Medulla oblongata (tissue), 1 donor: ENCODE data around the gene DNM3.

ENCODE experiments used
- DNase-seq: peaks from one replicate; pipeline ENCODE4 v3.0.0-alpha.2; 2015; ENCODE audit errors: extremely low spot score

DNM3 gene

DNA sequence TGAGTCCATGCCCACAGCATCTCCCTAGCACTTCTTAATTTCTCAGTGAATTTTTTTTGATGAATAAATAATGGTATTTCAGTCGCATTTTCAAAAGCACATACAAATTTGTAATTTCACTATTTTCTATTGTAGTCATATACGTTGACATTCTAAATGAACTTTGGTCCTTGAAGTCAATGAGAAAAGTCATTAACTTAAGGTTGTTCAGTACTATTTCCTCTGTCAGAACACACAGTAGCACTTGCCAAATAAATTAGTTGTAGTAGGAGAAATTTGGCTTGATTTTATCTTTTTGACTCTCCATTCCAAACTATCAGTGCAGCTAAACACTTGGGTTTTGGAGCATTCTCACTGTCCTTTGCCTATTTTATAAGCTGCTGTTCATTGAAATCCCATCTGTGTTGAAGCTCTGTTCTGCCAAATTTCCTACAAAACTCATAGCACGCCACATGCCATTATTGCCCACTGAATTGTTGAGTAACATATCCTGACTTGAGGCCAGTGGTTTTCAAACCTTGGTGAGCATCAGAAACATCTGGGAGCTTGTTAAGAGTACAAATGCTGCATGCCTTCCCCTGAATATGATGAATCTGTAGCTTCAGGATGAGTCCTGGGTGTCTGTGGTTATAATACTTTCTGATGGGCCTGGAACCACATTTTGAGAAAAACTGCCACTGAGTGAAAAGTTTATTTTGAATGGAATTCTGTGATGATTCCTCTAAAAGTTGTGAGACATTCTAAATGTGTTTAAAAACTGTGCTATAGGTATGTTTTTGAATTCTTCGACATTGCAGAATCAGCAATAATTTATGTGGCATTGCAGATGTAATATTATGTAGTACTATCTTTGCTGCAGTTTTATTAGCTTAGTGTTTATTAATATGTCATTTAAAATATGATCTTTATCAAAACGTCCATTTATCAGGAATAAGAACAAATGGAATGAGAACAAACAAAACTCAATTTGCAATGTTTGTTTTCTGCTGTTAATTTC, 78.9 kb downstream of the DNM3 start:
- DNase-seq: no peak

- DNase-seq: no peak
Measured at GRCh38 chr1:171922999-171923398, 81.7 kb downstream of the DNM3 start.

- DNase-seq: no peak
Measured at GRCh38 chr1:171929121-171929520, 87.8 kb downstream of the DNM3 start.

DNA sequence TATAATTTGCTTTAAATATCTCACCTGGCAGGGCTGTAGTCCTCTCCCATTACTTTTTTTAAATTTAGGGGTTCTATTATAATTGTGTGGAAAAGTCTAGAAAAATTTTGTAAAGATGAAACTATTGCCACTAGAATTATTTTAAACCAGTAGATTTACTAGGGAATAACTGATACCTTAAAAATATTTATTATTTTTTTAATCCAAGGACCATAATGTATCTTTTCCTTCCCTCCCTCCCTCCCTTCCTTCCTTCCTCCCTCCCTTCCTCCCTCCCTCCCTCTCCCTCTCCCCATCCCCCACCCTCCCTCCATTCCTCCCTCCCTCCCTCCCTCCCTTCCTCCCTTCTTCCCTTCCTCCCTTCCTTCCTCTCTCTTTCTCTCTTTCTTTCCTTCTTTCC, 90.5 kb downstream of the DNM3 start:
- DNase-seq: no peak

DNA sequence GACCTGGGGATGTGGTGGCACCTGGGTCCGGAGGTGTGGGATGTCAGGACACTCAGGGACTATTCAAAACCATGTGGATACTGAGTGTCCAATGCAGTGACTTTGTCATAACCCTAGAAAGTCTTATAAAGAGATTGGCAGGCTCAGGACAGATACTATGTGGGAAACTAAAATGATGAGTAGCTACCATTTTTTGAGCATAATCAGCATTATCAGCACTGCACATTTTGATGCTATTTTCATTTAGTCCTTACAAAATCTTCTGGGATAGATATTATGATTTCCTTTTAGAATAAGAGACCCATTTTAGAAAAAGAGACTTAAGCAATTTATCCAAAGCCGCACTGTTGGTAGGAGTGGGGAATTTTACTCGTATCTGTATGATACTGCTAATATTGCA, 93.4 kb downstream of the DNM3 start:
- DNase-seq: no peak

- DNase-seq: no peak
Measured at GRCh38 chr1:171935086-171935485, 93.8 kb downstream of the DNM3 start.

DNA sequence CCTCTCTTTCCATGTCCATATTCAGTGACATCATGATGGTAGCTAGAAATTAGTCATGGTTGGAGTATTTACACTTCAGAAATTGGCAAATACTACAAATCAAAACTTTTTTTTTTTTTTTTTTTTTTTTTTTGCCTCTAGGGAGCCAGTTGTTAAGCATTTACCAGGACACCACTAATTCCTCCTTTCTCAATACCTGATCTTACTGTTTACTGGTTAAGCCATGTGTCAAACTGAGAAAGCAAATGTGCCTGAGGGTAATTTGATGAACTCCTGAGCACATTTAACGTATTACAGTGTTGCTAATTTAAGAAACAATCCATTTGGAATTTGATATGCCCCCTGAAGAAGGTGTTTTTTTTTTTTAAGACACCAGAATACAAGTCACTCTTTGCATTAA, 94.4 kb downstream of the DNM3 start:
- no peak for DNase-seq

- DNase-seq: no peak
Measured at GRCh38 chr1:171937938-171938337, 96.6 kb downstream of the DNM3 start.

DNA sequence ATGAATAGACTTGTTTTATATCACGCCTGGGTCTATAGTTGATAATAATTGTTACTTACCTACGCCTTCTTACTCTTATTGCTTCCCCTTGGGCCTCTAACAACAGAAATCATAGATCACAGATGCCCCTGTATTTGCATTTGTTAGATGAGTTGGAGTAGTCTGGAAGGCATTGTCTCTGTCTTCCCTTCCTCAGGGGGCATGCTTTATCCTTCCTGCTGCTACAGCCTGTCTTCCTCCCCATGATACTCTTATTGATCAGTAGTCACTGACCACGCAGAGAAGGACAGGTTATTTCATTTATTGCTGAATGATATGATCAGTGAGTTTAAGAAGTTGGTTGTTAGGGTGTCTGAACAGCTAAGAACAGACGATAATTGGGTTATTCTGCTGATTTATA, 98.4 kb downstream of the DNM3 start:
- no peak for DNase-seq

DNA sequence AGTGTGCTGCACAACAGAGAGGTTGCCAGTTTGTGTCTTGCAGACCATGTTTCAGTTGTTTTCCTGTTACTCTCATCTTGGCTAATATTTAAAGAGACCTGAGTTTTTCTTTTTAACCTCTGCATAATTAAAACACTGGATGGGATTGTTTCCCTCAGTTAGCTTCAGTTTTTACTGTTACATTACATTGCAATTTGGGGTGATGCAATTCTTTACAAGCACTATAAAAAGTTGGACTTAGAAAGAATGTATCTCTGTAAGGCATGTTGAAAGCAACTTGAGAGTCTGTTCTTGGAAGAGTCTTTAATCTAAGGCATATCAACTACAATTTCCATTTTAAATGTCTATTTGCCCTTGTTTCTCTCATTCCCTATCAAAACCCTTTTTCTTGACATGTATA, 99.1 kb downstream of the DNM3 start:
- no peak for DNase-seq

DNA sequence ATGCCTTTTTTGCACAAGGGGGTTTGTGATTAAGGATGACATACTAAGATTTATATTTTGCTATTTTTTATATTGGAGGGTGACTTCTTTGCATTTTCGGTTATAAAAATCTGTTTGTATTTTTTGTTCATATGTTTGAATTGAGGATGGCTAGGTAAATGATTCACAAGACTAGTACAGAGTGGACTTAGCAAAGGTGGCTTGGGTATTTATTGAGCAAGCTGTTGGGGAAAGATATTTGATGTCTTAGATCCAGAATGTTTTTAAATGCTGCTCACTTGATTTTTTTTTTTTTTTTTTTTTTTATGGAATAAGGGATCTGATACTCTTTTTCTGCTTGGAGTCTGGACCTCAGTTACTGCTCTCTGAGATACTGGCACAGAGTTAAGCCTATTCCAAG, 100.6 kb downstream of the DNM3 start:
- DNase-seq: no peak

DNA sequence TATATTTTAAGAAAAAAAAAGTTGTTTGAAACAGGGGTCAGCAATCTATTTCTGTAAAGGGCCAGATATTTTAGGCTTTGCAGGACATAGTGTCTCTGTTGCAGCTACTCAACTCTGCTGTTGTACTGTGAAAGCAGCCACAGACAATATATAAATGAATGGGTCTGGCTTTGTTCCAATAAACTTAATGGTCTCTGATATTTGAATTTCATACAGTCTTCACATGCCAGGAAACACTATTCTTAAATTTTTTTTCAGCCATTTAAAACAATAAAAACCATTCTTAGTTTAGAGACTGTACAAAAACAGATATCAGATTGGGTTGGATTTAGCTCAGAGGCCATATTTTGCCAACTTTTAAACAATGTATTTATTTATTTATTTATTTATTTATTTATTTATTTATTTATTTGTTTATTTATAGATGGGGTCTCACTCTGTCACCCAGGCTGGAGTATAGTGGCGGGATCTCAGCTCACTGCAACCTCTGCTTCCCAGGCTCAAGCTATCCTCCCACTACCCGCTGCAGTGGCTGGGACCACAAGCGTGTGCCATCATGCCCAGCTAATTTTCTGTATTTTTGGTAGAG, 102.8 kb downstream of the DNM3 start:
- DNase-seq: no peak

GRCh38 chr1:171948511-171948910, 107.2 kb downstream of the DNM3 start:
- DNase-seq: no peak

DNA sequence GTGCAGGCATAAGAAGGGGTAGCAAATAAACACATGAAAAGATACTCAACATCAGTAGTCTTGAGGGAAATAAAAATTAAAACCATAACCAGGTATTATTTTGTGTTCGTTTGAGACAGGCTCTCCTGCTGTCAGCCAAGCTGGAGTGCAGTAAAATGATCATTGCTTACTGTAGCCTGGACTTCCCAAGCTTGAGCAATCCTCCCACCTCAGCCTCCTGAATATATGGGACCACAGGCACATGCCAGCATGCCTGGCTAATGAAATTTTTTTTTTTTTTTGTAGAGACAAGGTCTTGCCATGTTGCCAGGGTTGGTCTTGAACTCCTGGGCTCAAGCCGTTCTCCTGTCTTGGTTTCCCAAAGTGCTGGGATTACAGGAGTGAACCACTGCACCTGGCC, 108.0 kb downstream of the DNM3 start:
- no peak for DNase-seq

- DNase-seq: no peak
Measured at GRCh38 chr1:171953835-171954234, 112.5 kb downstream of the DNM3 start.

DNA sequence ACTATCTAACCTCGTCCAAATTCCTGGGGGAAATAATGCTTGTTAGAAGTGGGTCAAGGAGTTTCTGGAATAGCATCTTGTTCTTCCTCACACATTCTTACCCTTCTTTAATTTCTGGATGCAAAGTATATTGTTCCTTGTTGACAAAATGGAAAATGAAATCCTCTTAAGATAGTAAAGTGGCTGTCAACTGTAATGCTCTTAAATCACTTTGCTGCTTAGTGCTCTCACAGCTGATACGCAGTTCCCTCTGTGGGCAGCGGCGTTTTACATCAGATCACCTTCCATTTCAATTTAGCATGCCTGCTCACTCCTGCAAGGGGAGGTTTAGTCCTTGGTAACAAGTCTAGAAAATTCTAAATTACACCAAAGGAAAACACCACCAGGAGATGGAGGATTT, 113.1 kb downstream of the DNM3 start:
- no peak for DNase-seq

DNA sequence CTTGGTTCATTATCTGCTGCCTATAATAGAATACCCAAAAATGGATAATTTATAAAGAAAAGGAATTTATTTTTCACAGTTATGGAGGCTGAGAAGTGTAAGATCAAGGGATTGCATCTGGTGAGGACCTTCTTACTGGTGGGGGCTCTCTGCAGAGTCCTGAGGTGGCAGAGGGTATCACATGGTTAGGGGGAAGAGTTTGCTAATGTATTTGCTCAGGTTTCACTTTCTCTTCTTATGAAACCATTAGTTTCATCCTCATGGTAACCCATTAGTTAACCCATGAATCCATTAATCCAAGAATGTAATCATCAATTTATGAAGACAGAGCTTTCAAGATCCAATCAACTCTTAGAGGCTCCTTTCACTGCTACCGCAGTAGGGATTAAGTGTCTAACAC, 120.6 kb downstream of the DNM3 start:
- no peak for DNase-seq

DNA sequence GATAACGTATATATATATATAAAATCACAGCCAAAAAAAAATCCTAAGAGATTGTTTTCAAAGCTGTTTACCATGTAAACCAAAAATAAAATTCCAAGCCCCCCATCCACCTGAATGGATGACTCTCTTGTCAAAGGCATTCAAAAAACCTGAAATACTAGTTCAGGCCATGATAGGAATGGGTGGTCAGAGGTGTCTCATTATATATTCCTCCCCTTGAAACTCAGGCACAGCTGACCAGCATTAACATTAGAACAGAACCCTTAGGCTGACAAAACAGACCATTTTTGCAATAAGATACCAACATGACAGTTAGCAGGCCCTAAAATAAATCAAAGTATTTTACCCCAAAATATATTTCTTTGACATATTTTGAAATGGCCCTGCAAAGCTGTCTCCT, 122.5 kb downstream of the DNM3 start:
- DNase-seq: no peak

- DNase-seq: no peak
Measured at GRCh38 chr1:171965777-171966176, 124.5 kb downstream of the DNM3 start.

DNA sequence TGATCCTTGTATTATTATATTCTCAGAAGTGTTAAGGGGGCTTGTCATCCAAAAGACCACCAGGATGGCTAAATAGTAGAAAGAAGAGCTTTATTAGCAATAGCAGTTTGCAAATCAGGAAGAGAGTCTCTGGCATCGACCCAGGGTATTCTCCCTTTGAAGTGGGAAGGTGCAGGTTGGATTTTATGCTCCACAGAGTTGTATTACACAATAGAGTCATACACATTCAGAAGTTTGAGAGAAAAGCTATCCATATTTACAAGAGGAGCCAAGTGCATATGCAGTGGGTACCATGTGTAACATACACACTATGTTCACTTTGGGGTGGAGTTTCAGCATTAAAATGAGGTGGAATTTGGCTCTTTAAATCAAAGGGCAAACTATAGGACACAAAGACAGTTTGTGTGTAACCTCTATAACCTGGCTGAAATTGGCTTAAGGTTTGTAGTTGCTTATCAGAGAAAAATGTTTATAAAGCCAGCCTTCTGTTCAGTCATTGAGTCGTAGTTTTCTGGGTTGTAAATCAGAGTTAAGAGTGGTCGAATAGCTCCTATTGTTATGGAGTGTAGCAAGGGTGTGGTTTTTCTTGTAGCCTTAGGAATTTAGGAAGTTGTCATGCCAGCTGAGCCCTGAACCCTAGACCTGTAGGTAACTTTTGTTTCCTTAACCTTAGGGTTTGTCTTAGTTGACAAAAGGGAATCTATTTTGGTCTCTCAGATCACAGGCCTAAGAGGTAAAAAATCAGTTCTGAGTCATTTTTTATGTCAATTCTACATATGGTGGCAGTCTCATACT, 125.3 kb downstream of the DNM3 start:
- DNase-seq: no peak

DNA sequence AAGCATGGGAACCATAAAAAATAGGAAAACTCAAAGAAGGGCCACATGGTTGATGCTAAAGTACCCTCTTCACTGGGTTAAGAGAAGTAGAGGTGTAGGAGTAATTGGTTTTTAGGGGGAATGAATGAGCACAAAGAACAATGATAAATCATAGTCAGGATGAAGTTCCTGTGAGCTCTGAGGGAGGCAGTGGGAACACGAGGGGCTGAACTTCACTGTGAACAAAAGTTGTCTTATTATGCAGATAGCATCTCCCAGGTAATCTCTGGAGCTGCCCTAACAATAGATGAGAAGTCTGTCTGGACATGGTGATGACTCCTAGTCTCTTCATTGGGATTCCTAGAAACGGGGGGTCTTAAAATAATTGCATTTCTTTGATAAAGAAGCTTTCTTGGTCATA, 127.9 kb downstream of the DNM3 start:
- DNase-seq: no peak

- no peak for DNase-seq
Measured at GRCh38 chr1:171969813-171970212, 128.5 kb downstream of the DNM3 start.

- DNase-seq: no peak
Measured at GRCh38 chr1:171972846-171973245, 131.5 kb downstream of the DNM3 start.
